Islet precursor cell (in vitro differentiated cells): ENCODE measurements around the gene SEC14L5.
"Not testable (repeated sequence)": the region's sequence is repeated elsewhere in the genome, so short reads cannot be mapped to it uniquely, and the experiment has no call there.

Source experiments
- DNase-seq: peaks from one replicate; pipeline ENCODE4 v3.0.0-alpha.2; 2018

Gene SEC14L5

GRCh38 chr16:4957420-4957719, 760 bp upstream of the SEC14L5 start:
- no peak for DNase-seq

- DNase-seq: no peak
Measured at GRCh38 chr16:4958510-4959438, 644 bp downstream of the SEC14L5 start.

GRCh38 chr16:4960579-4960978, 2.4 kb downstream of the SEC14L5 start:
- no peak for DNase-seq

- DNase-seq: no peak
Measured at GRCh38 chr16:4962716-4963115, 4.6 kb downstream of the SEC14L5 start.

GRCh38 chr16:4963527-4963926, 5.4 kb downstream of the SEC14L5 start:
- DNase-seq: not testable (repeated sequence)

GRCh38 chr16:4966736-4967453, 8.8 kb downstream of the SEC14L5 start:
- DNase-seq: no peak

GRCh38 chr16:4968278-4968677, 10.1 kb downstream of the SEC14L5 start:
- not testable (repeated sequence) for DNase-seq

- no peak for DNase-seq
Measured at GRCh38 chr16:4968879-4969483, 10.9 kb downstream of the SEC14L5 start.

DNA sequence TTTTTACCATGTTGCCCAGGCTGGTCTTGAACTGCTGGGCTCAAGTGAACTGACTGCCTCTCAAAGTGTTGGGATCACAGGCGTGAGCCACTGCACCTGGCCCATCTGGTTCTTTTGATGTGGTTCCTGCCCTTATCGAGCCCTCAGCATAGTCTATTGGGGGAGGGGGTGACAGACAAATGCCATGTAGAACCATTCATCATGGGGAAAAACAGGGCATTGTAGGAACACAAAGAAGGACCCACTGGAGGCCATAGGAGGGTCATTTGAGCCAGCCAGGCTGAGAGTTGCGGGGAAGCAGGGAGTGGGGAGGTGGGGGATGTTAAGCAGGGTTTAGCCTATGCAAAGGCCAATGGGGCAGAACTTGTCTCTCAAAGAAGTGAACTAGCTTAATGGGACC, 11.9 kb downstream of the SEC14L5 start:
- DNase-seq: no peak

GRCh38 chr16:4972938-4973587, 14.9 kb downstream of the SEC14L5 start:
- no peak for DNase-seq

- no peak for DNase-seq
Measured at GRCh38 chr16:4976079-4976478, 17.9 kb downstream of the SEC14L5 start.

- DNase-seq: no peak
Measured at GRCh38 chr16:4976611-4977145, 18.5 kb downstream of the SEC14L5 start.

- DNase-seq: no peak
Measured at GRCh38 chr16:4979164-4979563, 21.0 kb downstream of the SEC14L5 start.

GRCh38 chr16:4979736-4980660, 21.9 kb downstream of the SEC14L5 start:
- no peak for DNase-seq

GRCh38 chr16:4980691-4981090, 22.6 kb downstream of the SEC14L5 start:
- DNase-seq: no peak

- DNase-seq: no peak
Measured at GRCh38 chr16:4981473-4981872, 23.3 kb downstream of the SEC14L5 start.

- DNase-seq: no peak
Measured at GRCh38 chr16:4982056-4982867, 24.1 kb downstream of the SEC14L5 start.

DNA sequence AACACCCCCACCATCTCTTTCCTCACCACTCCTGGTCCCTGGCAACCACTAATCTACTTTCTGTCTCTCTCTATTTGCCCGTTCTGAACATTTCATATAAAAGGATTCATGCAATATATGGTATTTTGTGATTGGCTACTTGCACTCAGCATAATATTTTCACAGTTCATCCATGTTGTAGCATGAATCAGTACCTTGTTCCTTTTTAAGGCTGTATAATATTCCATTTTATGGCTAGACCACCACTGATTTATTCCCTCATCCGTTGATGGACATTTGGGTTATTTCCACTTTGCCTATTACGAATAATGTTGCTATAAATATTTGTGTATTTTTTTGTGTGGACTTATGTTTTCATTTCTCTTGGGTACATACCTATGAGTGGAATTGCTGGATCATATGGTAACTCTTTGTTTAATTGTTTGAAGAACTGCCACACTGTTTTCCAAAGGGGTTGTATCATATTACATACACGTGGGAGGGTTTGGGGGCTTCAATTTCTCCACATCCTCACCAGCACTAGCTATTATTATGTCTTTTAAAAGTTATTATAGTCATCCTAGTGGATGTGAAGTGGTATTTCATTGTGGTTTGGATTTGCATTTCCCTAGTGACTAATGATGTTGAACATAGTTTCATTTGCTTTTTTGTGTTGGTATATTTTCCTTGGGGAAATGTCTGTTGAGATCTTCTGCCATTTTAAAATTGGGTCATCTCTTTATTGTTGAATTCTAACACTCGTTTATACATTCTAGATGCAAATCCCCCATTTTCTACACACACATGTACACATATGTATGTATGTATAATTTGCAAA, 26.3 kb downstream of the SEC14L5 start:
- no peak for DNase-seq

DNA sequence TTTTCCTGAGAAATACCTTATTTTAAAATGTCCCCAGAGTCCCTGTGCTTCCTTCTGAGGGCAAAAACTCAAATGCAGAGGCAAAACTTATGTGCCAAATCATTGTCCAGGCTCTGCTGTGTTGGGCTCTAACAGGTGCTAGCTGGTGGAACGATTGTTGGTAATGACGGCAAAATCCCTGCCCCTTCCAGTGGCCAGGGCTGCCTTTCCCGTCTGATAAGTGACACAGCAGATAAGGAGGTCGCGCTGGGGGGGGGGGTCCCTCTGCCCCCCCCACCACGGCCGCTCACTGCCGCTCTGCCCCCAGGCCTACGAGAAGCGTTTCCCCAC, 29.1 kb downstream of the SEC14L5 start:
- no peak for DNase-seq
